Activated naive CD8-positive, alpha-beta T cell (primary cell): ENCODE results near the gene ERCC8.

Experiments used
- H3K27ac Mint-ChIP-seq: one replicate; pipeline ENCODE4 v1.8.0; 2021; ENCODE audit warnings: mixed read lengths
- H3K27me3 Mint-ChIP-seq: one replicate; pipeline ENCODE4 v1.8.0; 2021; ENCODE audit warnings: mixed read lengths
- H3K36me3 Mint-ChIP-seq: one replicate; pipeline ENCODE4 v1.8.0; 2021; ENCODE audit warnings: mixed read lengths
- H3K4me1 Mint-ChIP-seq: one replicate; pipeline ENCODE4 v1.8.0; 2021; ENCODE audit warnings: low read depth, mixed read lengths
- H3K4me3 Mint-ChIP-seq: one replicate; pipeline ENCODE4 v1.8.0; 2021; ENCODE audit warnings: mild to moderate bottlenecking, mixed read lengths
- H3K9me3 Mint-ChIP-seq: one replicate; pipeline ENCODE4 v1.8.0; 2021; ENCODE audit warnings: low read depth, mixed read lengths

Gene ERCC8

DNA sequence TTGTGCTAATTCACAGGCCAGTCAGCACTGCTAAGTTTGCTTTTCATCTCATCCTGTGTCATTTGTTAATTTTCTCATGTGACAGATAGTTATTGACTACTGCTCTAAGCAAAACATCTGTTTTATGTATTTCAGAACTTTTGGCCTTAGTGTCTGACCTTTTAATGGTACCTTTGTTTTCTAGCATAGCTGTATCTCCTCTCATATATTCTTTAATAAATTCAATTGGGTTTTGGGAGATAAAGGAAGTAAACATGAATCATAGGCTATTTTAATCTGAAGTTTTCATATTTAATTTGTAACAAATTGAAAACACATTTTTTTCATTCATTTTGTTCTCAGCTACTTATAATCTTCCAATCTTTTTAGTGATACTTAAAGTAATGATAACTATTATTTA is 13.2 kb upstream of the ERCC8 start:
- no peak overlapping the region for H3K4me3 Mint-ChIP-seq
- H3K4me1 Mint-ChIP-seq: peaks cover 13% of the 10 kb centered on the region
- H3K27ac Mint-ChIP-seq: no peak overlapping the region
- peaks cover 8% of the 10 kb centered on the region for H3K9me3 Mint-ChIP-seq
- H3K27me3 Mint-ChIP-seq: no peaks in the 10 kb centered on the region
- H3K36me3 Mint-ChIP-seq: peaks cover 7% of the 10 kb centered on the region

DNA sequence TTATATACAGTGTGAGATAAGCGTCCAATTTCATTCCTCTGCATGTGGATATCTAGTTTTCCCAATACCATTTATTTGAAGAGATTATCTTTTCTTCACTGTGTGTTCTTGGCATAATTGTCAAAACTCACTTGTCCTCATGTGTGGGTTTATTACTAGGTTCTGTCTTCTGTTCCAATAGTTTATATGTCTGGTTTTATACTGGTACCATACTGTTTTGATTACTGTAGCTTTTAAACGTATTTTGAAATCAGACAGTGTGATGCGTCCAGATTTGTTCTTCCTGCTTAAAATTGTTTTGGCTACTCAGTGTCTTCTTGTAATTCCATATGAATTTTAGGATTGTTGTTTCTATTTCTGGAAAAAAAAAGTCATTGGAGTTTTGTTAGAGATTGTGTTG is 10.4 kb upstream of the ERCC8 start:
- Mint-ChIP-seq H3K27me3 (no peaks in the 10 kb centered on the region), H3K4me3 (no peak overlapping the region), H3K27ac (no peak overlapping the region), H3K4me1 (peaks cover 13% of the 10 kb centered on the region), H3K9me3 (peaks cover 8% of the 10 kb centered on the region), H3K36me3 (peaks cover 9% of the 10 kb centered on the region)

DNA sequence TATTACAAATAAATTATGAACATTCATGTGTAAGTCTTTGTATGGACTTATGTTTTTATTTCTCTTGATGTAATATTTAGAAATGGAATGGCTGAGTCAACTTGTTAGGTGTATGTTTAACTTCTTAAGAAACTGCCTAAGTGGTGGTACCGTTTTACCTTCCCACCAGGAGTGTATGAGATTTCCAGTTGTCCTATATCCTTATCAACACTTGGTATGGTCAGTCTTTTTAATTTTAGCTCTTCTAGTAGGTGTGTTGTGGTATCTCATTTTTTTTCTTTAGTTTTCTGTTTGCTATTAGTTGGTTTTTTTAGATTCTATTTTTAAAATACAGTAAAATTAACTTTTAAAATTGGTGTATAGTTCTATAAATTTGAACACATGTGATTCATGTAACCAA is 3.9 kb upstream of the ERCC8 start:
- peak overlapping the region; percentile 15 for H3K4me3 Mint-ChIP-seq
- H3K4me1 Mint-ChIP-seq: peaks cover 38% of the 10 kb centered on the region
- H3K27me3 Mint-ChIP-seq: no peaks in the 10 kb centered on the region
- H3K27ac Mint-ChIP-seq: no peak overlapping the region
- peaks cover 4% of the 10 kb centered on the region for H3K36me3 Mint-ChIP-seq
- no peaks in the 10 kb centered on the region for H3K9me3 Mint-ChIP-seq

DNA sequence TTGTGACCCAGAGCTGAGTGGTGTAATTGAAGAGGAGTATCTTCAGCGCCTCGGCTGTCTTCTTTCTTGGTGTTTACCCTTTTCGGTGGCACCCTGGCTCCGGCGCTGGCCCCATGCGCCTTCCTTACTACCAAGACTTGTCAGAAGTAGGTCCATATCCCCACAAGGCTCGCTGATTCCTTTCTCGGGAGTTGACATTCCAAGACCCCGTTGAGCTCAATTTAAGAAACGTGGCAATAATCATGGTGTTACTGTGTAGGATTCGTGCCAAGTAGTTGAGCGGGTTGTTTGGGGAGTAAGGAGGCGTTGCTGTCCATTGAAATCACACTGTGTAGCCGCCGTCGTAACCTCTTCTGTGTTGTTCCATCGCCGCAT is 930 bp upstream of the ERCC8 start:
- no peak overlapping the region for H3K27ac Mint-ChIP-seq
- H3K36me3 Mint-ChIP-seq: peaks cover 4% of the 10 kb centered on the region
- no peaks in the 10 kb centered on the region for H3K9me3 Mint-ChIP-seq
- no peak overlapping the region for H3K4me3 Mint-ChIP-seq
- H3K27me3 Mint-ChIP-seq: no peaks in the 10 kb centered on the region
- H3K4me1 Mint-ChIP-seq: peaks cover 38% of the 10 kb centered on the region

DNA sequence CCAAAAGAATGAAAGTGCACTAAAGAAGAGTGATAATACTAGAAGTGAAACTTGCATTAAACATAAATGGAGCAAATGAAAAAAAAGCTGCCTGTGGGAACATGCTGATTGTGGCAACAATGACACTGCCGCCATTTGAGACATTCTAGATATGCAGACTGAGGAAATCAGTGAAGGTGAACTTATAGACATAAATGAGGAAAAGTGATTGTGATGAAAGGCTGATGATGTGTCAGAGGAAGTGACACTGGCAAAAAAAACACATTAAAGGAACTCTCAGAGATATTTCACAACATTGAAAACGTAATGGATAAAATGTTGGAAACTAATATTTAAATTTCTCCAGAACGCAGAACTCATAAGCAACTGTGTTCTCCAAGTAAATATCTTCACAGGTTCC is 1.2 kb downstream of the ERCC8 start:
- H3K27me3 Mint-ChIP-seq: no peaks in the 10 kb centered on the region
- H3K4me1 Mint-ChIP-seq: peaks cover 26% of the 10 kb centered on the region
- H3K36me3 Mint-ChIP-seq: peaks cover 4% of the 10 kb centered on the region
- no peak overlapping the region for H3K27ac Mint-ChIP-seq
- no peak overlapping the region for H3K4me3 Mint-ChIP-seq
- no peaks in the 10 kb centered on the region for H3K9me3 Mint-ChIP-seq

DNA sequence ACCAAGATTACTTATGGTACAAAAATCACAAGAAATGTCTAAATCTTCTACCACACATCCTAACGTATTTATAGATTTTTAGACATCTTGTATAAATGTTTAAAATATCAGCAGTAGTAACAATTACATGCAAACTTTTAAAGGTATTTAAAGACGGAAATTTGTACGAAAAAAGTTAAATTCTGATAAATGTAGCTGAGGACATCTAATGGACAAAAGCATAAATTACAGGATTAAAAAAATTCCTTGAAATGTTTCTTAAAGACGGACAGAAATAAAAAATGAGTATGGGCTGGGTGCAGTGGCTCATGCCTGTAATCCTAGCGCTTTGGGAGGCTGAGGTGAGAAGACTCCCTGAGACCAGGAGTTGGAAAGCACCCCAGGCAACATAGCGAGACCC is 15.8 kb downstream of the ERCC8 start:
- no peaks in the 10 kb centered on the region for H3K4me1 Mint-ChIP-seq
- H3K27ac Mint-ChIP-seq: no peak overlapping the region
- H3K9me3 Mint-ChIP-seq: no peaks in the 10 kb centered on the region
- peaks cover 15% of the 10 kb centered on the region for H3K36me3 Mint-ChIP-seq
- H3K4me3 Mint-ChIP-seq: no peak overlapping the region
- no peaks in the 10 kb centered on the region for H3K27me3 Mint-ChIP-seq

DNA sequence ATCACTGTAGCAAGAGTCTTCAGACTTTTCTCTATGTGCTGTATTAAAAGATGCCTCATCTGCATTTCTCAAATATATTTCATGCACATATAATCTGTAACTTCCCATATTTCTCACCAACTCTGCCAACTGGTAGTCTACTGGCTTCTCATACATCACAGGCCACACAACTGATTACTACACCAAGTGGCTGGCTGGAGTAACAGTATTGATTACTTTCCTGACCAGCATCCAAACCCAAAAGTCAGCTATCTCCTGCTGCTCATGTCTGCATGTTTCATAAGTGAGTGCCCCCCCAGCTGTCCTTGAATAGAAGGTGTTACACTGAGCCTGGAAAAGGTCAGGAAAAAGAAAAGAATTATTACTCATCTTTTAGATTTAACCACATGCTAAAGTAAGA is 17.4 kb downstream of the ERCC8 start:
- Mint-ChIP-seq H3K4me3 (no peak overlapping the region), H3K9me3 (no peaks in the 10 kb centered on the region), H3K27me3 (no peaks in the 10 kb centered on the region), H3K36me3 (peaks cover 20% of the 10 kb centered on the region), H3K27ac (no peak overlapping the region), H3K4me1 (no peaks in the 10 kb centered on the region)

DNA sequence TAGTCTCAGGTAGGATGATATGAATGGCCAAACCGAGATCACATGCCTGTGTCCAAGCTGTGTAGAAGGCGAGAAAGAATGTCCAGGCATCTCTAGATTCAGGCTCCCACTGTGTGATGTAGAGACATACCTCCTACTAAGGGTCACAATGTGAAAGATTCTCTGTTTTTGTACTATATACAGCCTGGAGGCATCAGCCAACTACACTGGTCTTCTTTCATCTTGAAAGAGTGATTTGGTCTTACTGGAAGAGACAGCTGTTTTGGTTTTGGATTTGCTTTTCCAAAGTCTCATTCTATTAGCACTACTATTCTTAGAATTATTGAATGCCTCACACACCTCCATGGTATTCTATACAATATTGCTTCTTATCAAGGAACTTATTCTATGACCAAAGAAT is 26.4 kb downstream of the ERCC8 start:
- no peaks in the 10 kb centered on the region for H3K4me1 Mint-ChIP-seq
- no peaks in the 10 kb centered on the region for H3K27me3 Mint-ChIP-seq
- H3K27ac Mint-ChIP-seq: no peak overlapping the region
- no peaks in the 10 kb centered on the region for H3K9me3 Mint-ChIP-seq
- H3K36me3 Mint-ChIP-seq: peaks cover 41% of the 10 kb centered on the region
- no peak overlapping the region for H3K4me3 Mint-ChIP-seq

DNA sequence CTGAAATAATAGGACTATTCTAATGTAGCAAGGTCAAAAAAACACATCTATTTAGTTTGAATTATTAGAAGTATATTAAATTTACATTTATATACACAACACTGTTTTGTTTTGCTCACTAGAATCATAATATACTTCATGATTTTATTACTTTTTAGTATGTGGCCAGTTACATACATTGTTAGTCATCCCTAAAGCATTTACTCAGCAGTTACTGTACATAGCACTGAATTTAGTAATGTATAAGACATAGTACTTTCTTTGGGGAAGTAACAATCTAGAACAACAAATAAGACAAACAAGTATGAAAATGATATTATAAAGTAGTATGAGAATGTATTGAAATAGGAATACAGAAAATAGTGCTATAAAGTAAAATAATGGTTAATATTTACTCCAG is 28.2 kb downstream of the ERCC8 start:
- H3K9me3 Mint-ChIP-seq: no peaks in the 10 kb centered on the region
- no peaks in the 10 kb centered on the region for H3K27me3 Mint-ChIP-seq
- H3K27ac Mint-ChIP-seq: no peak overlapping the region
- peaks cover 39% of the 10 kb centered on the region for H3K36me3 Mint-ChIP-seq
- no peaks in the 10 kb centered on the region for H3K4me1 Mint-ChIP-seq
- no peak overlapping the region for H3K4me3 Mint-ChIP-seq

DNA sequence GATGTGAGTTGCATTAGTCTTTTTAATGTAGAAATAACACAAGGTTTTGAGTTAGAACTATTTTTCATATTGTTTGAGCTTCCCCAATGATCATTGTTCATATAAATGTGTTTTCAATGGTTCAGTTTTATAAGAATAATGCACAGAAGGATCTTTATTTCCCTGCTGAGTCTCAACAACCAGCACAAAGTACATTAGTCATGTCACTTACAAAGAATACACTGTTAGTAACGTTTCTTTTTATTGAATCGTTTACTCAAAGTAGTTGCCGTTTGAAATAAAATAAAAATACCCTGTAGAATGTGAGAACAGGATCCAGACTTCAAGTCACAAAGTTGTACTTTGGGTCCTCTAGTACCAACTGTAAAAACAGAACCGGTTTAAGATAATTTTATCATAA is 41.5 kb downstream of the ERCC8 start:
- H3K9me3 Mint-ChIP-seq: no peaks in the 10 kb centered on the region
- H3K36me3 Mint-ChIP-seq: peaks cover 15% of the 10 kb centered on the region
- no peak overlapping the region for H3K27ac Mint-ChIP-seq
- H3K4me3 Mint-ChIP-seq: no peak overlapping the region
- no peaks in the 10 kb centered on the region for H3K4me1 Mint-ChIP-seq
- H3K27me3 Mint-ChIP-seq: no peaks in the 10 kb centered on the region

DNA sequence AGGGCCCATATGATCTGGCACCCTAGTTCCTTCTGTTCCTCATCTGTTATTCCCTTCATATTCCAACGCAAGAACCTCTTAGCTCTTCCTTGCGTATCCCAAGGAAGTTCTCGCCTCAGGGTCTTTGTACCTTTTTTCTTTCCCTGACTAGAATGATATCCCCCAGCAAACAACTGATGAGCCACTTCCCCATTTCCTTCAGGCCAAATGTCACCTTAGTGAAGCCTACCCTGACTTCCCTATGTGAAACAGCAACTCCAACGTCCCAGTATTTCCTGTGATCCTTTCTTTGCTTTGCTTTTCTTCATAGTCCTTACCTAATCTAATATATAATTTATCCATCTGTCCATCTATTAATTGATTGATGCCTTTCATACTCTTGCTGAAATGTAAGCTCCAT is 47.9 kb downstream of the ERCC8 start:
- no peak overlapping the region for H3K27ac Mint-ChIP-seq

DNA sequence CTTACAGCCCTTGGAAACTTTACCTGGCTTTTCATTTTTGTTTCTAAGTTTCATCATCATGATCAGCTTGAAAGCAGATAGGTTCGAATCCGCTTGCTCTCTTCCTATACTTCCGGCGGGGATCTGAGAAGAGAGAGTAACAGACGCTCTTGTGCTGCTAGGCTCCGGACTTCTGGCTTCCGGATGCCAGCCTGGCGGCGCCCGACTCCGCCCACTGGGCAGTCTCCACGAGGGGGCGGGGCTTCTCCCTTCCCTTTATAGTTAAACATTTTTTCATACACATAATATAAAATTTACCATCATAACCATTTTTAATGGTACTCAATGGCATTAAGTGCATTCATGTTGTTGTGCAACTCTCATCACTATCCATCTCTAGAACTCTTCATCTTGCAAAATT is 51.3 kb downstream of the ERCC8 start:
- Mint-ChIP-seq H3K9me3 (peaks cover 2% of the 10 kb centered on the region), H3K27ac (no peak overlapping the region)

More for the DNA sequence above, 47.9 kb downstream of the ERCC8 start:
- Mint-ChIP-seq H3K9me3 (no peaks in the 10 kb centered on the region), H3K27me3 (no peaks in the 10 kb centered on the region), H3K36me3 (peaks cover 23% of the 10 kb centered on the region), H3K4me1 (no peaks in the 10 kb centered on the region), H3K4me3 (no peak overlapping the region)

DNA sequence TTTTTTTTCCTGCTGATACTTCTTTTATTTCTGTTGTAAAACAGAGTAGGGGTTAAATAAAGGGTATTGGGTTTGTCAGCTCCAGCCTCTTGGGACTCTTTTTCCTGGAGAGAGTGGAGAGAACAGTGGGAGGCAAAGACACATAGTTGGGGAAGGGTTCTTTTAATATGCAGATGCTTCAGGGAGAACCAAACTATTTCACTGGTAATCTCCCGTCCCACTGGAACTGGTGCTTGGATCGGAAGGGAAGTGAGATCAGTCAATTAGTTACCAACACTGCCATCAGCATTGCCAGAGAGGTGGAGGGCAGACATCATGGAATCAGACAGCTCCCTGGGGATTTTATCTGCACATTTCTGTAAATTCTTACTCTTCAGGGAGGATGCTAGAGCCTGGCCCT is 53.2 kb downstream of the ERCC8 start:
- H3K27ac Mint-ChIP-seq: no peak overlapping the region
- peaks cover 31% of the 10 kb centered on the region for H3K36me3 Mint-ChIP-seq
- no peaks in the 10 kb centered on the region for H3K4me1 Mint-ChIP-seq
- no peak overlapping the region for H3K4me3 Mint-ChIP-seq
- no peaks in the 10 kb centered on the region for H3K27me3 Mint-ChIP-seq
- peaks cover 5% of the 10 kb centered on the region for H3K9me3 Mint-ChIP-seq

More for the DNA sequence above, 51.3 kb downstream of the ERCC8 start:
- H3K4me3 Mint-ChIP-seq: no peak overlapping the region
- peaks cover 31% of the 10 kb centered on the region for H3K36me3 Mint-ChIP-seq
- no peaks in the 10 kb centered on the region for H3K27me3 Mint-ChIP-seq
- H3K4me1 Mint-ChIP-seq: no peaks in the 10 kb centered on the region

DNA sequence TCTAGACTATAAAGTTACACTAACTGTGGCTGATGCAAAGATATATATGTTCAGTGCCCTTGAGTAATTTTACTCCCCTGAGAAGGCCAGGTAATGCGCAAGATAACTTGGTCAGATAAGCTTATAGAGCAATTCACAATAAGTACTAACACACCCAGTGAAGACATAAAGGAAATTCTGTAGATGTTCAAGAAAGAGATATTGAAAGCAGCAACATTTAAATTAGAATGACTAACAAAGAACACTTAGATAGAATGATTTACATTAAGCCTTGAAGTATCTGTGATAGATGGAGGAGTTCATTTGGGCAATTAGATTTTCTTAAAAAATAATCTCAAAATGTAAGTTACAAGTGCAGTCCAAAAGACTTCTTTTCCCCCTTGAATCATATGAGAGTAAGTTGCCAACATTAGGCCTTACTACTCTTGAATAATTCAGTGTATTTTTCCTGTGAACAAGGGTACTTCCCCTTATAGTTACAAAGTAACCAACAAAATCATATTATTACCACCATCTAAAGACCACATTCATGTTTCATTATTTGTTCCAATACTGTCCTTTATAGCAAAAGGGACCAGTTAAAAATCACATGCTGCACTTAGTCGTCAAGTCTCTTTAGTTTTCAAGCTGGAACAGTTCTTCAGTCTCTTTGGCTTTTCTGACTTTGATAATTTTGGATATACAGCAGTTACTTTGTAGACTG is 56.4 kb downstream of the ERCC8 start:
- Mint-ChIP-seq H3K9me3 (peaks cover 5% of the 10 kb centered on the region), H3K4me1 (no peaks in the 10 kb centered on the region), H3K27me3 (no peaks in the 10 kb centered on the region)

DNA sequence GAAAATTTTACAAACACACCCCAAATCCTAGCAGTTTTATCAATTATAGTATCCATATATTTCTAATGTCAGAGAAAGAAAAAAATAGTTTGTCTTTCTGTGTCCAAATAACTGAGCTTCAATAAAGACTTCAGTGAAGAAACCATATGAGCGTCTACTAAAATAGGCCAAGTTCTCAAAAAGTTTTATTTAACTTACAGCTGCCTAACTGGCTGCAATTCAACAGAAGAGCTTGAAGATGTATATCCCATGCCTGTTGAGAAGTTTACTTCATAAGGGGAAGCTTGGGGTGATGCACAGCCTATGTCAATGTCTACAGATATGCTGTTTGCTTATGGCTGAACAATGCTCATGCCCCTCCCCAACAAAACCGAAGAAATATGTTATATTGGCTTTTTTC is 57.1 kb downstream of the ERCC8 start:
- peaks cover 34% of the 10 kb centered on the region for H3K36me3 Mint-ChIP-seq
- no peak overlapping the region for H3K27ac Mint-ChIP-seq
- H3K4me1 Mint-ChIP-seq: no peaks in the 10 kb centered on the region
- H3K27me3 Mint-ChIP-seq: no peaks in the 10 kb centered on the region
- no peak overlapping the region for H3K4me3 Mint-ChIP-seq
- H3K9me3 Mint-ChIP-seq: peaks cover 9% of the 10 kb centered on the region

More for the DNA sequence above, 56.4 kb downstream of the ERCC8 start:
- H3K4me3 Mint-ChIP-seq: no peak overlapping the region
- peaks cover 35% of the 10 kb centered on the region for H3K36me3 Mint-ChIP-seq
- H3K27ac Mint-ChIP-seq: no peak overlapping the region

DNA sequence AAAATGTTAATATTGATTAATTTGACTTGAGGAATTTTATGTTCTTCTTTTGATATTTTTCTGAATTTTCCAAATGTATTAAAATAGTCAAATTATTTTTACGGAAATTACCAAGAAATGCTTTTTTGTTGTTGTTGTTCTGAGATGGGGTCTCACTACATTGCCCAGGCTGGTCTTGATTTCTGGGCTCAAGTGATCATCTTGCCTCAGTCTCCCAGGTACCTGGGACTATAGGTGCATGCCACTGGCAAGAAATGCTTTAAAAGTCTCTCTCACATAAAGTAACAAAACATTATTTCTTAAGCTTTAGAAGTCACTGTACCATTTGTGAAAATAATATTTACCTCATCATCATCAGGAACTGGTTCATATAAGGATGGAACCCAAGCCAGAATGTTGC is 57.8 kb downstream of the ERCC8 start:
- peaks cover 9% of the 10 kb centered on the region for H3K9me3 Mint-ChIP-seq
- peaks cover 36% of the 10 kb centered on the region for H3K36me3 Mint-ChIP-seq
- H3K27me3 Mint-ChIP-seq: no peaks in the 10 kb centered on the region
- no peak overlapping the region for H3K4me3 Mint-ChIP-seq
- no peak overlapping the region for H3K27ac Mint-ChIP-seq
- H3K4me1 Mint-ChIP-seq: no peaks in the 10 kb centered on the region
